Measurements from ENCODE around the gene GABRD.

Gene GABRD

DNA sequence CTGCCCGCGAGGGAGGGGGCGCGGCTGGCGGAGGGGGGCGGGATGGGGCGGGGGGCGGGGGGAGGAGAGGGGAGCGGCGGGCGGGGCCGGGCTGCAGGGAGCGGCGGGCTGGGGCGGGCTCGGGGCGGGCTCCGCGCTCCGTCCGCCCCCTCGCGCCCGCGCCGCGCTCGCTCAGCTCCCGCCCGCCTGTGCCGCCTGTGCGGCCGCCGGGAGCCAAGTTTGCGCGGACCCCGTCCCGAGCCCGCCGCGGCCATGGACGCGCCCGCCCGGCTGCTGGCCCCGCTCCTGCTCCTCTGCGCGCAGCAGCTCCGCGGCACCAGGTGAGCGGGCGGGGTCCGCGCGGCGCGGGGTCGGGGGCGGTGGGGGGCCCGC is at the start of gene GABRD:
Gene GABRD, plus strand, starts transcription at position 174 of the 372 bp plus-strand sequence. Its CDS starts 79 bp downstream, at position 253.
- TF ChIP-seq MYC (IDR thresholded peaks at IDR 0.05; ENCODE audit: low read depth, low read length) (no peak), POLR2A (IDR thresholded peaks at IDR 0.05; ENCODE audit: extremely low read depth, insufficient read length) (no peak), CTCF (IDR thresholded peaks at IDR 0.05; ENCODE audit: low read depth, low read length) (no peak)
- TF ChIP-seq, protein P1, sequence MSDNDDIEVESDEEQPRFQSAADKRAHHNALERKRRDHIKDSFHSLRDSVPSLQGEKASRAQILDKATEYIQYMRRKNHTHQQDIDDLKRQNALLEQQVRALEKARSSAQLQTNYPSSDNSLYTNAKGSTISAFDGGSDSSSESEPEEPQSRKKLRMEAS (IDR thresholded peaks at IDR 0.05; ENCODE audit: low read depth, low read length), result no peak
- DNase-seq (ENCODE audit: low read depth), result no peak
- H3K4me3 ChIP-seq (ENCODE audit: low read depth, low read length), result no peak within 1 kb of the TSS

GRCh38 chr1:1969505-1969900 is 49.6 kb upstream of the GABRD start:
- TF ChIP-seq, protein P1 (IDR thresholded peaks at IDR 0.05; ENCODE audit: low read depth, low read length), result no peak
- TF ChIP-seq POLR2A (IDR thresholded peaks at IDR 0.05; ENCODE audit: extremely low read depth, insufficient read length) (no peak), MYC (IDR thresholded peaks at IDR 0.05; ENCODE audit: low read depth, low read length) (no peak), CTCF (IDR thresholded peaks at IDR 0.05; ENCODE audit: low read depth, low read length) (no peak)
- DNase-seq (ENCODE audit: low read depth), result no peak
- no peak overlapping the region for H3K4me3 ChIP-seq (ENCODE audit: low read depth, low read length)

- TF ChIP-seq POLR2A (IDR thresholded peaks at IDR 0.05; ENCODE audit: extremely low read depth, insufficient read length) (no peak), CTCF (IDR thresholded peaks at IDR 0.05; ENCODE audit: low read depth, low read length) (no peak), MYC (IDR thresholded peaks at IDR 0.05; ENCODE audit: low read depth, low read length) (no peak)
- TF ChIP-seq, protein P1 (IDR thresholded peaks at IDR 0.05; ENCODE audit: low read depth, low read length), result no peak
- no peak overlapping the region for H3K4me3 ChIP-seq (ENCODE audit: low read depth, low read length)
- DNase-seq (ENCODE audit: low read depth), result no peak
These were observed 49.0 kb upstream of the GABRD start for GRCh38 chr1:1969953-1970716.

- H3K4me3 ChIP-seq (ENCODE audit: low read depth, low read length), result no peak overlapping the region
- no peak for DNase-seq (ENCODE audit: low read depth)
- TF ChIP-seq POLR2A (IDR thresholded peaks at IDR 0.05; ENCODE audit: extremely low read depth, insufficient read length) (no peak), CTCF (IDR thresholded peaks at IDR 0.05; ENCODE audit: low read depth, low read length) (no peak), MYC (IDR thresholded peaks at IDR 0.05; ENCODE audit: low read depth, low read length) (no peak)
These were observed 48.1 kb upstream of the GABRD start for GRCh38 chr1:1971017-1971416.

DNA sequence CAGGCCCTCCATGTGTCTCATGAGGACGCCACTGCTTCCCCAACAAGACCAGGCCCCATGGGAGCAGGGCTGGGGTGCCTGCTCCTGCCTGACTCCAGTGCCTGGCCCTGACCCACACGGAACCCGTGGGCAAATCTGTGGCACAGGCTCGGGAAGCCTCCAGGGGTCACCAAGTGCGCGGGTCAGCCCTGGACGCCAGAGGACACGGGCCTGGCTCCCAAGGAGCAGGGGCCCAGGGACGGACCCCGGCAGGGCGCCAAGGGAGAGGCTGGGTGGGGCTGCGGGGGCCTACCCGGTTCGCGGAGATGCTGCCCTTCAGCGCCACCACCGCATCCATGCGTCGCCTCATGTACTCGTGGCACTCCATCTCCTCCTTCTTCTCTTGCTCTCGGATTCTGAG is 47.5 kb upstream of the GABRD start:
- TF ChIP-seq CTCF (IDR thresholded peaks at IDR 0.05; ENCODE audit: low read depth, low read length) (no peak), MYC (IDR thresholded peaks at IDR 0.05; ENCODE audit: low read depth, low read length) (no peak), POLR2A (IDR thresholded peaks at IDR 0.05; ENCODE audit: extremely low read depth, insufficient read length) (no peak)
- TF ChIP-seq, protein P1 (IDR thresholded peaks at IDR 0.05; ENCODE audit: low read depth, low read length), result no peak
- no peak overlapping the region for H3K4me3 ChIP-seq (ENCODE audit: low read depth, low read length)
- DNase-seq (ENCODE audit: low read depth), result no peak
